ENCODE measurements around the gene RASAL2.
"Not testable (repeated sequence)": the region's sequence is repeated elsewhere in the genome, so short reads cannot be mapped to it uniquely, and the experiment has no call there.

RASAL2 gene

DNA sequence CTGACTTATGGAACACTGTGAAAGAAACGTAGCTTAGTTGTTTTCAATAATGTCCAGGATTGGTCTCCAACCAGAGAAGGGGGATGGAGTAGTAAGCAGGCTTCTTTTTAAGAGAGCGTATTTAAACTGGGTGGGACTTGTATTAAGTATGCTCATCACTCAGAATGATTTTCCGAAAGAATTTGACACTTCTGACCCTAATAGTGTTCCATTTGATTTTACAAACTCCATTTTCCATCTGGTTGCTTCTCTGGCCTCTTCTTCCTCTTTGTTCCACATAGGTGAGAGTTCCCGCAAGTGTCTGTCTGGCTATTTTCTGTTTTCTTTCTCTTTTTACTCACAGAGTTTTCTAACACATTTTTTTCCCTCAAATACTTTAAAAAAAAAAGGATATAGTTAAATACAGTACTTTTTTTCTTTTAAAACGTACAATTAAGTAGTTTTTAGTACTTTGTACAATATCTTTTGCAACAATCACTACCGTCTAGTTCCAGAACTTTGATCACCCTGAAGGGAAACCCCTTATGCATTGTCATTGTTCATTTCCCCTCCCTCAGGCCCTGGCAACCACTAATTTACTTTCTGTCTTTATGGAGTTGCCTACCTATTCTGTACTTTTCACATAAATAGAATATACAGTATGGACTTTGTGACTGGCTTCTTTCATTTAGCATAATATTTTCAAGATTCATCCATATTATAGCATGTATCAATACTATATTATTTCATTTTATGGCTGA is 67.0 kb downstream of the RASAL2 start:
- no peak for DNase-seq (ENCODE audit: low spot score)
- no peak for FAIRE-seq

DNA sequence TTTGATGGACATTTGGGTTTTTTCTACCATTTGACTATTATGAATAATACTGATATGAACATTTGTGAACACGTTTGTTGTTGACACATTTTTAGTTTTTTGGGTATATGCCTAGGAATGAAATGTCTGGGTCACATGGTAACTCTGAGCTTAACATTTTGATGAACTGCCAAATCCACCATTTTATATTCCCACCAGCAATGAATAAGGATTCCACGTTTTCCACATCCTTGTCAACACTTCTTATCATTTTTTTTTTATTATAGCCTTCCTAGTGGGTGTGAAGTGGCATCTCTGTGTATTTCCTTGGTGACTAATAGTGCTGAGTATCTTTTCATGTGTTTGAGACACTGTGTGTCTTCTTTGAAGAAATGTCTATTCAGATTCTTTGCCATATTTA is 67.6 kb downstream of the RASAL2 start:
- FAIRE-seq (no peak), DNase-seq (ENCODE audit: low spot score) (no peak)

DNA sequence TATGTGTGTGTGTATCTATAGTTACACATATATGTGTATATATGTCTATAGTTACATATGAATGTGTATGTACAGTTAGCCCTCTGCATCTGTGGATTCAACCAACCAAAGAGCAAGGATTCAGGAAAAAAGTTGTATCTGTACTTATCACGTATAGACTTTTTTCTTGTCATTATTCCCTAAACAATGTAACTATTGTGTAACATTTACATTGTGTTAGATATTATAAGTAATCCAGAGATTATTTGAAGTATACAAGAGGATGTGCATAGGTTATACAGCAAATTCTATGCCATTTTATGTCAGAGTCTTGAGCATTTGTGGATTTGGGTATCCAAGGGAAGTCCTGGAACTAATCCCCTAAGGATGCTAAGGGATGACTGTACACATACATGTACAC is 71.3 kb downstream of the RASAL2 start:
- no peak for FAIRE-seq
- DNase-seq (ENCODE audit: low spot score), result no peak

DNA sequence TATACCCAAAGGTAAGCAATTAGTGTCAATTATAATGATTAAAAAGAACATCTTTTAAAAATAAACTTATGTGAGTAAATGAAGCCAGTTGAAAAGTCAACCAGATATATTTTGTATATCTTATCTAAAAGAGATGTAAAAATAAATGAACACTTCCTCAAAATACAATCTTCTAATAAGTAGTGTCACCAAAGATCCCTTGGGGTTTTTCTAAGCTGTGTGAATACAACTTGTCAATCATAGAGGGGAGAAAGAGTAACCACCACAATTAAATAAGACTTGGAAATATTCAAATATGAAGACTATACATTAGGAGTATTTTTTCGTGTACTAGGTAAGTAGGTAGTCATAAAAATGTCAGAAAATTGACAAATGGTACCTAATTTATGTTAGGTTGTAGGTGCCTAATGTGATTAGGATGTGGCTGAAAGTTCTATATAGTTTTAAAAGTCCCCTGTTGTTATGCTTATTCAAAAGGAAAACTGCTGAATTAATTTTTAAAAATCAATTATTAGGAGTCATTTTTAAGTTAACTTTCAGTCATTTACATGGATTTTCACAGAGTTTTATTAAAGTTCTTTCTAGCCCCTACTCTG is 72.6 kb downstream of the RASAL2 start:
- DNase-seq (ENCODE audit: low spot score) (no peak), FAIRE-seq (no peak)

DNA sequence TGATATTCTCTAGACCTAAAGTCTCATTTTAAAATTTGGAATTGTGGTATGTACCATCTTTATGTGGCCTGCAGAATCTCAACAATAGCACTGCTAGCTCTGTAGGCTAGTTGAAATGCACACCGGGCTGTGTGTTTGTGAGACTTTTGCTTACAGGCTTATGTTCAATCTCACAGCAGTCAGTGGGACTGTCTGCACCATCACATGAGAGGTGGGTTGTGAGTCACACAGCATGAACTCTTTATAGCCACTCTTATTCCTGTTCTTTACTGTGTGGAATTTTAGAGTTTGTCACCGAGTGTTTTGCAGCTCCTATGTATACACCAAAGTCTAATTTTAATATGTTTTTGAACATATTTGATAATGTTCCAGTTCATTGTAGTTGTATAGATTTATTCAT is 74.6 kb downstream of the RASAL2 start:
- FAIRE-seq (no peak), DNase-seq (ENCODE audit: low spot score) (peak; percentile 20)

DNA sequence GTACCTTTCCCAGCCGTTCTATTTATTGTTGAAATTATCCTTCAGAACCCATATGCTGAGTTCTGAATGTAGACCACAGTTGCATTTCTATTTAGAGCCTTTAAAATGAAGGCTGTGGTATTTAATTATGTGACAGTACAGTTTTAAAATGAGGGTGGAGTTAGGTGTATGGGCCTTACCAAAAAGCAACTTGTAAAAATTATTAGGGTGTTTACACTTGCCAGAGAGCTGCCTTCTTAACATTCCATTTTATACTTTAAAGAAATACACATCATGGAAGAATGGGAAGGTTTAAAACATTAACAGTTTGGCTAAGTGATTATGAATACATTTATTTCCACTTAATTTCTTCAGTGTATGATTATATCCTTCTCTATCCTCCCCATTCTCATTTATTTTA is 75.7 kb downstream of the RASAL2 start:
- FAIRE-seq, result no peak
- no peak for DNase-seq (ENCODE audit: low spot score)

DNA sequence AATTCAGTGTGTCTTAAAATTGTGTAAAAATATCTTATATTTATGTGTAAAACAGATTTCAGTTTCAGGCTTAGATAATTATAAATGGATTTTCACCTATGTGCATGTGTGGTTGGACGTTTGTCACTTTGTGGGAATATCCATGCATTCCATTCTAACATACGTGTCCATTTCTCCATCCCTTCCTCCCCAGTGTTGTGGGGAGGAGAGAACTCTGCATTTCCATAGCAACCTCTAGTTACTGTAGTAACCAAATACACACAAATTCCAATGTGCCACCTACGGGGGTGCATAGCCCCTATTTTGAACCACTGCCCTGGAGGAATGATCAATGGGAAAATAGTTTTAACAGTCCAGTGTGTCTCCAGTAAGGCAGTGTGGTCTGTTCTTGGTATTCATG is 79.0 kb downstream of the RASAL2 start:
- FAIRE-seq (peak; percentile 92), DNase-seq (ENCODE audit: low spot score) (peak; percentile 66)

DNA sequence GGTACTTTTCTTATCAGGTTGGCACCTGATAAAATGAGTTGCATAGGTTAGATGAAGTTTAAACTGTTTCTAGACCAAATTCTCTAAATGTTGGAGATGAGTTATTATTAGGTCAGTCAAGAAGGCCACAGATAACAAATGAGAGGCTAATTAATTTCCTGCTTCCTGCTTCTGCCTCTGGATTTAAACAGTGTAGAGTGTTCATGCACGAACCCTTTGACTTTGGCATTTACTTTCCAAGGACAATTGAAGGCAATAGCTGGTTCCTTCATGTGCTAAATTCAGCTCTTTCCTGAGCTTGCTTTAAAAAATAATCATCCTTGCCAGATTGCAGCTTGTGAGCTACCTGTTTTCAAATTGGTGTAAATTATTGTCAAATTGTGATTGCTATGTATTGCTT is 80.6 kb downstream of the RASAL2 start:
- no peak for FAIRE-seq
- DNase-seq (ENCODE audit: low spot score), result no peak

DNA sequence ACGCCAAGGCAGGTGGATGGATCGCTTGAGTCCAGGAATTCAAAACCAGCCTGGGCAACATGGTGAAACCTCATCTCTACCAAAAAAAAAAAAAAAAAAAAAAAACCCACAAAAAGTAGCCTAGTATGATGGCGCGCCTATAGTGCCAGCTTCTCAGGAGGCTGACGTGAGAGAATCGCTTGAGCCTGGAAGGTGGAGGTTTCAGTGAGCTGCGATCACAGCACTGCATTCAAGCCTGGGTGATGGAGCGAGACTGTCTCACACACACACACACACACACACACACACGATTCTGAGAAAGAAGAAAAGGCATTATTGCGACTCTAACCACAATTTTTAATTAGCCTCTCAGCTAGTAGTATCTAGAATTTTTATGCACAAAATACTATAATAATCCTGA is 86.5 kb downstream of the RASAL2 start:
- FAIRE-seq (no peak), DNase-seq (ENCODE audit: low spot score) (no peak)

DNA sequence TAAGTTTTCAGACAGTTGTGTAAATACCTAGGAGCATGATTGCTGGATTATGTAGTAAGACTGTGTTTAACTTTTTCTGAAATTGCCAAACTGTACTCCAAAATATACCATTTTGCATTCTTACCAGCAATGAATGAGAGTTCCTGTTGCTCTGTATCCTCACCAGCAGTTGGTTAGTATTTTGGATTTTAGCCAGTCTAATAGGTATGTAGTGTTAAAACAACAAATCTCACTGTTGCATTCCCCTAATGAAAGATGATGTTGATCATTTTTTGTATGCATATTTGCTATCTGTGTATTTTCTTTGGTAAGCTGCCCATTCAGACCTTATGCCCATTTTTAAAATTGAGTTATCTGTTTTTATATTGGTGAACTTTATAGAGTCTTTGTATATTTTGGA is 89.9 kb downstream of the RASAL2 start:
- DNase-seq (ENCODE audit: low spot score) (no peak), FAIRE-seq (no peak)

DNA sequence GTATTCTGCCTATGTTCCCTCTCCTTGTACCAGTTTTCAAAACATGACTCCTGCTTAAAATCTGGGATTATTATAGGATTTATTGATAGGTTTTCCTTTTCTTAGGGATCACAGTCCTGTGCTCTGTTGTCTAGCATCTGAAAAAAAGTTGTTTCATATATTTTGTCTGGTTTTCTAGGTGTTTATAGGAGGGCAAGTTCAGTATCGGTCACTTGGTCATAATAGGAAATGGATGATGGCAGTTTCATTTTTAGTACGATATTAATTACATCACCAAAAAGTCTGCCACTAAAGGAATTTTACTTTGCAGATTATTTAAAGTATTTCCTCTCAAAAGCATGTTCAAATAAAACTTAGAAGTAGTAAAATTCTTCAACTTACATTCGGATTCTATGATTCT is 94.4 kb downstream of the RASAL2 start:
- DNase-seq (ENCODE audit: low spot score), result no peak
- no peak for FAIRE-seq

DNA sequence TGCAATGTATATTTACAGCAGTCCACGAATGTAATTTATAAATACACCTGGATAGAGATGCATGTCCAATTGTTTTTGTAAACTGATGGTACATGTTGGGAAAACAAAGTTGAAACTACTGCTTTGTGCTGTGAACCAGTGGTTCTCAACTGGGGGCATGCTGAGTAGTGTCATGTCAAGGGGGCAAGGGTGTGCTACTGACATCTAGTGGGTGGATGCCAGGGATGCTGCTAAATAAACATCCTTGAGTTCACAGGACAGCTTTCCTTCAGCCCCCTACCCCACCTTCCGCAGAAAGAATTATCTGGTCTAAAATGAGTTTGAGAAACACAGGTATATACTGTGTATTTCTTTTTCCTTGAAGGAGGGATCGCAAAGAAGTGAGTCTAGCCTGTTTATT is 95.9 kb downstream of the RASAL2 start:
- FAIRE-seq (peak; percentile 66), DNase-seq (ENCODE audit: low spot score) (peak; percentile 19)

DNA sequence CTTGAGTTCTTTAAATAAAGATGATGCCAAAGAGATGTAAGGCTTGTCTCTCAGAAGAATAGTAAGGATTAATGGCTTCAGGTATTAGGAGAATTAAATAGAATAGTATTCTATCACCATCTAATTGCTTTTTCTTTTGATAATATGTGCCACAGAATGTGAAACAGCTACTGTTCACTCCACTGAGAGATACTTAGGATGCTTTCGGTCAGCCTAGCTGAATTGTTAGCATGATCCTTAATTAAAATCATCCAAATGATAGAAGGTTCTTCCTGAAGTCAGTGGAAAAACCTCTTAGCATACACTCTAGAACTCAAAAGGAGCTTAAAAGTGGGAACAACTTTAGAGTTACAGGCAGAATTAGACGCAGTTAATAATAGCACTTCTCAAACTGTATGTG is 97.0 kb downstream of the RASAL2 start:
- FAIRE-seq (no peak), DNase-seq (ENCODE audit: low spot score) (no peak)

DNA sequence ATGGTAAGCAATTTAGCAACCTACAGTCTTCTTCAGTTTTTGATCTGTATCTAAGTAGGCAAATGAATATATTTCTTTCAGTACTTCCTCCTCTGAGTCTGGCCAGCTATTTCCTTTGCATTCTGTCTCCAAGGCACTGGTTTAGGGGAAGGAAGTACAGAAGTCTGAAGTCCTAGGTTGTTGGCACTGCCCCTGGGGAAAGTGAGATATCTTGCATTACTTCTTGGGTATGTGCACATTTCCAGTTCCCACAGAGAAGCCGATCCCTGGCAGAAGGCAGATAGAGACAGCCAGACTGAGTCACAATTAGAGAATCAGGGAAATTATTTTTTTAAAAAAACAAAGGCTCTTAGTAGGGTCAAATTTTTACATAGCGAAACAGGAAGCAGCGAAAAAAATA is 98.8 kb downstream of the RASAL2 start:
- FAIRE-seq, result no peak
- DNase-seq (ENCODE audit: low spot score), result peak; percentile 2

DNA sequence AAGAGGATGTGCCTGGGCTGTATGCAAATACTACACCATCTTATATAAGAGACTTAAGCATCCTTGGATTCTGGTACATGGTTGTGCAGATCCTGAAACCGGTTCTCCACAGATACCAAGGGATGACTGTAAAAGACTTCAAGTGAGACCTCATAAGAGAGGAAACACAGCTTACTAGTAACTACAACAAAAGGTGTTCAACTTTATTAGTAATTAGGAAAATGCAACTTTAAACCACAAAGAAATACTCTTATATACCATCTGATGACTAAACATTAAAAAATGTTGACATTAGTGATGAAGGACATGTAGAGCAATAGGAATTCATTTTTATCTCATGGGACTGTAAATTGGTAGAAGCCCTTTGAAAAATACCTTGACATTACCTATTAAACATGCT is 102.7 kb downstream of the RASAL2 start:
- FAIRE-seq (no peak), DNase-seq (ENCODE audit: low spot score) (no peak)

DNA sequence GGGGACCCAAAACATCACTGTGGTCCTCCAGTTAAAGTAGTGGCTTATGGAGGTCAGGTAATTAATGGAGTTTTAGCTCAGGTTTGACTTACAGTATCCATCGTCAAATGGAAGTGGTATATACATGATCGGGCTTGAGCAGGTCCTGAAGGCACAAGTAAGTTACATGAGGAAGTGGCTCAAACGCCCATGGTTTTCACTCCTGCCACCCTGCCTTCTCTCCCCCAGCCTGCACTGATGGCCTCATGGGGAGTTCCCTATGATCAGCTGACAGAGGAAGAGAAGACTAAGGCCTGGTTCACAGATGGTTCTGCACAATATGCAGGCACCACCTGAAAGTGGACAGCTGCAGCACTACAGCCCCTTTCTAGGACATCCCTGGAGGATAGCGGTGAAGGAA is 108.2 kb downstream of the RASAL2 start:
- not testable (repeated sequence) for FAIRE-seq; DNase-seq (ENCODE audit: low spot score)

DNA sequence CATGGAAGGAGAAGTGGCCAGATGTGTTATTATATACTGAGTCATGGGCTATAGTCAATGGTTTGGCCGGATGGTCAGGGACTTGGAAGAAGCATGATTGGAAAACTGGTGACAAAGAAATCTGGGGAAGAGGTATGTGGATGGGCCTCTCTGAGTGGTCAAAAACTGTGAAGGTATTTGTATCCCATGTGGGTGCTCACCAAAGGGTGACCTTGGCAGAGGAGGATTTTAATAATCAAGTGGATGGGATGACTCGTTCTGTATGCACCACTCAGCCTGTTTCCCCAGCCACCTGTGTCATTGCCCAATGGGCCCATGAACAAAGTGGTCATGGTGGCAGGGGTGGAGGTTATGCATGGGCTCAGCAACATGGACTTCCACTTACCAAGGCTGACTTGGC is 108.6 kb downstream of the RASAL2 start:
- FAIRE-seq; DNase-seq (ENCODE audit: low spot score): not testable (repeated sequence)

DNA sequence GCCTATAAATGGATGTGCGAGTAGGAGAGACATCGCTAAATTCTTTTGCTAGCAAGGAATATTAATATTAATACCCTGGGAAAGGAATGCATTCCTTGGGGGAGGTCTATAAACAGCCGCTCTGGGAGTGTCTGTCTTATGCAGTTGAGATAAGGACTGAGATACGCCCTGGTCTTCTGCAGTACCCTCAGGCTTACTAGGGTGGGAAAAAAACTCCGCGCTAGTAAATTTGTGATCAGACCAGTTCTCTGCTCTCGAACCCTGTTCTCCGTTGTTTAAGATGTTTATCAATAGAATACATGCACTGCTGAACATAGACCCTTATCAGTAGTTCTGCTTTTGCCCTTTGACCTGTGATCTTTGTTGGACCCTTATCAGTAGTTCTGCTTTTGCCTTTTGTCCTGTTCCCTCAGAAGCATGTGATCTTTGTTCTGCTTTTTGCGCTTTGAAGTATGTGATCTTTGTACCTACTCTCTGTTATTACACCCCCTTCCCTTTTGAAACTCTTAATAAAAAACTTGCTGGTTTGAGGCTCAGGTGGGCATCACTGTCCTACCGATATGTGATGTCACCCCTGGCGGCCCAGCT is 114.5 kb downstream of the RASAL2 start:
- not testable (repeated sequence) for DNase-seq (ENCODE audit: low spot score); FAIRE-seq

DNA sequence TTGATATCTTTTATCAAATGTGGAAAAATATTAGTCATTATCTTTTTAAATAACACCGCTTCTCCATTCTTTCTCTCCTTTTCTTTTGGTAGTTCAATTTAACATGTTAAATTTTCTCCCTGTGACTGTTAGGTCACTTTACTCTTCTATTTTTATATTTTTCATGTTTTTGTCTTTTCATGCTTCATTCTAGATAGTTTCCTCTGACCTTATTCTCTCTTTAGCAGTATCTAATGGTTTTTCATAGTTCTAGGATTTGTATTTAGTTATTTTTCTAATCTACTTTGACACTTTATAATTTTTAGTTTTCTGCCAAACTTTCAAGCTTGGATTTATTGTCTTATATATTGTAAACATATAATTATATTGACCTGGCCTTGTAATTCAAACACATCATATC is 116.0 kb downstream of the RASAL2 start:
- FAIRE-seq (no peak), DNase-seq (ENCODE audit: low spot score) (no peak)

DNA sequence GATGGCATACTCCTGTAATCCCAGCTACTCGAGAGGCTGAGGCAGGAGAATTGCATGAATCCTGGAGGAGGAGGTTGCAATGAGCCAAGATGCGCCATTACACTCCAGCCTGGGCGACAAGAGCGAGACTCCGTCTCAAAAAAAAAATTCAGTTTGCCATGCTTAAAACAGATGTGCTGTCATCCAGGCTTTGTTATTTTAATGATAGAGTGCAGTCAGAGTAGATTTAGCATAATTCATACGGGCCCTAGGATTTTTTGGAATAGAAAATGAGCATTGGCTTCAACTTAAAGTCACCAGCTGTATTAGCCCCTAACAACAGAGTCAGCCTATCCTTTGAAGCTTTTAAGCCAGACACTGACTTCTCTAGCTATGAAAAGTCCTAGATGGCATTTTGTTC is 124.6 kb downstream of the RASAL2 start:
- no peak for FAIRE-seq
- DNase-seq (ENCODE audit: low spot score), result no peak

DNA sequence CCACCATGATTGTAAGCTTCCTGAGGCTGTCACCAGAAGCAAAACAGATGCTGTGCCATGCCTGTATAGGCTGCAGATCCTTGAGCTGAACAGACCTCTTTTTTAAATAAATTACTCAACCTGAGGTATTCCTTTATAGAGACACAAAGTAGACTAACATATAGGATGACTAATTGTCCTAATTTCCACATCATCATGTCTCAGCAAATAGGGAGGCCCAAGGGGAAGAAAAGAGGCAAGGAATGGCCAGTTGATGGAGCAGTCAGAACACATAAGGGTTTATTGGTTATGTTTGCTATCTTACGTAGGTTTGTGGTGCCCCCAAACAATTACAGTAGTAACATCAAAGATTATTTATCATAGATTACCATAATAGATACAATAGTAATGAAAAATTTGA is 126.2 kb downstream of the RASAL2 start:
- FAIRE-seq, result no peak
- no peak for DNase-seq (ENCODE audit: low spot score)

DNA sequence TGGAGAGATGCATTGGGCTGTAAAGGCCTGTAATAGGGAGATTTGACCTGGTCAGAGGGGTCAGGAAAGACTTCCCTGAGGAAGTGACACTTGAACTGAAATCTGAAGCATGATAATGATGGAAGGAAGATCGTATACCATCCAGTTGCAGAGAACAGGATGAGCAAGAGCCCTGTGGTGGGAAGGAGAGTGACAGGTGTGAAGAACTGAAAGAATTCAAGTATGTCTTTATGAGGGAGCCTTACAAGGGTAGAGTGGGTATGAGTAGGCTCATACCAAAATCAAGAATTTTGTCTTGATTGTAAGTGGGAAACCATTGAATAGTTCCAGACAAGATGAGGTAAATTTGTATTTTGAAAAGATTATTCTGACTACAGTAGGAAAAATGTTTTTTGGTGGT is 129.4 kb downstream of the RASAL2 start:
- no peak for FAIRE-seq
- DNase-seq (ENCODE audit: low spot score), result no peak

DNA sequence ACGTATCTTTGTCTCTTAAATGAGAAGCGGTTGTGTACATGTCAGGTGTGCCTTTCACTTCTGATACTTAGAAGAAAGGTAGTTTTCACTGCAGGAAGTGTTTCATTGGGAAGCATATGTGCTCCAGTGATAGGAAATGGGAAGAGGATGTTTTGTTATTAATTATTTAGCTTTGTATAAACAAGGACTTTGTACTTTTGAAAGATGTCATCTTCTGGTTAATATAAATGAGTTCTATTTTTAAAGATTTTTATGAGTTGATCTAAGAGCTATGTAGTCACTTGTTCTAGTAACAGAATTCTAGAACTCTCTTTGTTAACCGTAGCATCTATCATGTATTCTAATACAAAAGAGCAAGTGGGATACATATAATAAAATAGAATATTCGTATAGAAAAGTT is 130.5 kb downstream of the RASAL2 start:
- DNase-seq (ENCODE audit: low spot score) (no peak), FAIRE-seq (no peak)

Data from urothelium cell line (cell line).